Left cardiac atrium (tissue), 4 donors: ENCODE measurements around the gene HBB. TPM values are rescaled to one million over a fixed set of nuclear protein-coding genes. Genes with fewer than 3 reads are reported as not detected.

ENCODE experiments used
- ATAC-seq, 2 donors: fragments of 200-7000 bp; cut with Tn5 transposase; one replicate each; pipeline ENCODE4 v1.9.1; 2020; ENCODE audit warnings: mild to moderate bottlenecking in 2 of 2, moderate library complexity in 2 of 2
- DNase-seq: peaks from one replicate; pipeline ENCODE4 v3.0.0-alpha.2; 2020
- intact Hi-C, 2 donors: fragments of 100-400 bp; cut with DNase I; formaldehyde crosslinking; loops; one replicate each; pipeline versions ENCODE4 v1.14.1 to v1.15.1; 2022 to 2023
- total RNA-seq, 2 donors: library from RNA; stranded (reverse); fragmentation: NEBNext Ultra II Directional; extraction: Animal tissue kit (Norgen Biotek cat#: 25700); gene quantifications; one replicate each; pipeline ENCODE4 v1.2.1, GENCODE V29; 2021
- donor health status: DM: no; HTN: yes; CAD: no.
- donor health status: DM: no; HTN: yes; CAD: no; lungs with severe emphysema.
- donor health status: DM: yes; HTN: yes; CAD: no.
- donor health status: Dilated cardiomyopathy.

HBB gene
- total RNA-seq, 2 donors from 2014 or later, result 77.3 to 264 TPM

DNA sequence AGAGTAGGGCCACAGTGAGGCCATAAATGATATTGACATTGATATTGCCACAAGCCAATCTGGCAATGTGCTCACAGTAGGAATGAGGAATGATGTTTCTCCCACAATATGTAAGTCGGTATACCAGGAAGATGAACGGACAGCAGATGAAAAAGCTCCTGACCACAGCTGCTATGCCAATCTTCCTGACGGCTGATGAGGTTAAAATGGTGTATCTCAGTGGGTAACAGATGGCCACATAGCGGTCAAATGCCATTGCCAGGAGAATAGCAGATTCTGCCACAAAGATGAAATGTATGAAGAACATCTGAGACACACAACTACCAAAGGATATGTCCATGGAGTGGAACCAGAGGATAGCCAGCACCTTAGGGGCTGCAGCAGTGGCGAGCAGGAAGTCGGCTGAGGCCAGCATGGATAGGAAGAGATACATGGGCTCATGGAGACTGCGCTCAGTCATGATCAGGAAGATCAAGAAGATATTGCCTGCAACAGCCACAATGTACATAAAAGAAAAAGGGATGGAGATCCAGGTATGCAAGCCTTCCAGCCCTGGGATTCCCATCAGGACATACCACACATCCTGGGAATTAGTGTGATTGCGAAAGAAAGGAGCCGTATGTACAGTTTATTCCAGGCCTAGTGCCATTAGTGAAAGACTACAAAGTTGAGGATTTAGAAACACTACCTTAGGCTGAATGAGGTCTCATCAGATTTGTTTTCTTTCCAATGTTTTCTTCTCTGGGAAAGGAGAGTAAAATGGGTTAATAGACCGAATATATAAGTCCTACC lies 48.6 kb downstream of the HBB start:
- ATAC-seq, result no peak
- intact Hi-C loops, result no loop called here
- DNase-seq, result no peak

Other genes starting within 250 kb of the HBB start
- gene OR51L1, start 232.2 kb downstream of the HBB start, total RNA-seq, result not detected
- not detected for gene OR52J3, start 180.5 kb downstream of the HBB start, total RNA-seq
- not detected for gene OR52E2, start 167.4 kb downstream of the HBB start, total RNA-seq
- not detected for gene OR52E1, start 157.5 kb downstream of the HBB start, total RNA-seq
- not detected for gene OR52A5, start 88.7 kb downstream of the HBB start, total RNA-seq
- not detected for gene OR52A1, start 72.3 kb downstream of the HBB start, total RNA-seq
- not detected for gene OR51V1, start 26.4 kb downstream of the HBB start, total RNA-seq
- gene HBD, start 7.4 kb upstream of the HBB start, total RNA-seq, result not detected
- not detected for gene HBG1, start 22.8 kb upstream of the HBB start, total RNA-seq
- gene HBG2, start 27.7 kb upstream of the HBB start, total RNA-seq, result not detected
- not detected for gene HBE1, start 42.9 kb upstream of the HBB start, total RNA-seq
- gene OR51B4, start 74.9 kb upstream of the HBB start, total RNA-seq, result not detected
- not detected for gene OR51B2, start 97.2 kb upstream of the HBB start, total RNA-seq
- gene OR51B5, start 116.5 kb upstream of the HBB start, total RNA-seq, result not detected
- not detected for gene OR51B6, start 124.4 kb upstream of the HBB start, total RNA-seq
- not detected for gene OR51M1, start 156.7 kb upstream of the HBB start, total RNA-seq
- gene OR51Q1, start 195.0 kb upstream of the HBB start, total RNA-seq, result not detected
- gene OR51I1, start 214.4 kb upstream of the HBB start, total RNA-seq, result not detected
- not detected for gene OR51I2, start 222.3 kb upstream of the HBB start, total RNA-seq